Ishikawa (cell line): ENCODE measurements around the gene TMEM127.

Source experiments
- CEBPB ChIP-seq: IDR thresholded peaks from 2 replicates; pipeline ENCODE4 v1.6.1; 2012
- EGR1 ChIP-seq: IDR thresholded peaks from 2 replicates; pipeline ENCODE4 v1.6.1; 2012
- EP300 ChIP-seq: IDR thresholded peaks from 2 replicates; pipeline ENCODE4 v1.6.1; 2012; ENCODE audit warnings: borderline replicate concordance
- FOXM1 ChIP-seq: IDR thresholded peaks from 2 replicates; pipeline ENCODE4 v1.6.1; 2012; ENCODE audit warnings: low read depth, borderline replicate concordance
- NFIC ChIP-seq: IDR thresholded peaks from 2 replicates; pipeline ENCODE4 v1.6.1; 2012
- RAD21 ChIP-seq: IDR thresholded peaks from 2 replicates; pipeline ENCODE4 v1.6.1; 2012; ENCODE audit warnings: low read depth
- REST ChIP-seq: IDR thresholded peaks from 2 replicates; pipeline ENCODE4 v1.6.1; 2012; ENCODE audit warnings: low read depth, mild to moderate bottlenecking
- TAF1 ChIP-seq: IDR thresholded peaks from 2 replicates; pipeline ENCODE4 v1.6.1; 2012; ENCODE audit warnings: low read depth, mild to moderate bottlenecking
- TCF12 ChIP-seq: IDR thresholded peaks from 2 replicates; pipeline ENCODE4 v1.6.1; 2012; ENCODE audit warnings: low read depth
- TEAD4 ChIP-seq: IDR thresholded peaks from 2 replicates; pipeline ENCODE4 v1.6.1; 2012
- USF1 ChIP-seq: IDR thresholded peaks from 2 replicates; pipeline ENCODE4 v1.6.1; 2012
- YY1 ChIP-seq: IDR thresholded peaks from 2 replicates; pipeline ENCODE4 v1.6.1; 2012; ENCODE audit warnings: low read depth
- ZBTB7A ChIP-seq: IDR thresholded peaks from 2 replicates; pipeline ENCODE4 v1.6.1; 2012; ENCODE audit warnings: low read depth

The TMEM127 gene

GRCh38 chr2:96203130-96204028 lies 62.4 kb downstream of the TMEM127 start:
- TF ChIP-seq TCF12 (no peak), CEBPB (no peak), EGR1 (no peak), TEAD4 (no peak), EP300 (no peak), YY1 (no peak)

- TF ChIP-seq FOXM1: no peak
- TF ChIP-seq TEAD4: no peak
- no peak for TF ChIP-seq REST
- TF ChIP-seq TAF1: no peak
- TF ChIP-seq USF1: no peak
- no peak for TF ChIP-seq ZBTB7A
- TF ChIP-seq YY1: no peak
- no peak for TF ChIP-seq EGR1
- TF ChIP-seq EP300: no peak
- no peak for TF ChIP-seq TCF12
Observed at GRCh38 chr2:96202152-96202854, 63.5 kb downstream of the TMEM127 start.

- TF ChIP-seq NFIC (no peak), FOXM1 (no peak), RAD21 (no peak)
Observed at GRCh38 chr2:96201338-96201737, 64.5 kb downstream of the TMEM127 start.

- TF ChIP-seq NFIC (no peak), EGR1 (no peak), FOXM1 (no peak), TEAD4 (no peak), REST (no peak), CEBPB (no peak), ZBTB7A (no peak), YY1 (no peak)
Observed at GRCh38 chr2:96198921-96199320, 66.9 kb downstream of the TMEM127 start.
